HCT116 (cell line): ENCODE measurements around the gene SHC4. TPM values are rescaled to one million over a fixed set of nuclear protein-coding genes. Genes with fewer than 3 reads are reported as not detected.

Experiments used
- ATAC-seq: fragments of 200-7000 bp; cut with Tn5 transposase; 2 replicates; pipeline ENCODE4 v1.9.1; 2020; ENCODE audit warnings: mild to moderate bottlenecking, moderate library complexity
- BruUV-seq: library from RNA; stranded (reverse); fragments of 400-500 nt; replicated peaks from 2 replicates; lab custom pipeline; 2021; lab: Mats Ljungman, UMichigan
- CTCF ChIA-PET: fragments of 300-600 bp; sonication (Branson Sonifier 250); formaldehyde crosslinking; loops from one replicate; lab custom pipeline; 2021; ENCODE audit warnings: antibody characterized with exemption; lab: Charles Lee
- POLR2A ChIA-PET: fragments of 300-600, 350-600 bp; sonication (Branson Sonifier 250); formaldehyde crosslinking; loops from one replicate; lab custom pipeline; 2021; ENCODE audit warnings: antibody characterized with exemption; lab: Charles Lee
- RAD21 ChIA-PET, 2 experiments: fragments of 300-600 bp; sonication (Branson Sonifier 250); formaldehyde crosslinking; loops; one replicate each; lab custom pipeline; 2023; ENCODE audit warnings: low total read pairs in 2 of 2; ENCODE audit not compliant: uncharacterized antibody in 2 of 2, unreplicated experiment in 2 of 2, low non-redundant PET in 1 of 2; lab: Charles Lee
- DNase-seq: peaks from one replicate; pipeline ENCODE4 v3.0.0-alpha.2; 2010; ENCODE audit warnings: low read depth, low spot score
- H2AFZ ChIP-seq: fragments of 200-600 bp; shearing (Covaris generic), sonication (generic); 2 replicates; pipeline ENCODE4 v1.6.1; 2017; ENCODE audit warnings: low read depth, mixed run types, mixed read lengths, antibody characterized with exemption, low read length; ENCODE audit not compliant: poor library complexity, severe bottlenecking
- H3K27ac ChIP-seq: 2 replicates; pipeline ENCODE4 v1.5.1; 2012; ENCODE audit warnings: low read depth, low read length
- H3K27me3 ChIP-seq: fragments of 200-600 bp; sonication (generic); 2 replicates; pipeline ENCODE4 v1.6.1; 2016; ENCODE audit warnings: mixed run types, low read length, mixed read lengths; ENCODE audit not compliant: insufficient read depth
- H3K36me3 ChIP-seq, 2 experiments: fragments of 200-500 bp in 1 of 2; fragments of 200-600 bp in 1 of 2; sonication (Bioruptor generic) in 1 of 2; sonication (generic) in 1 of 2; 2 replicates each; pipeline versions ENCODE4 v1.5.1 to v1.6.1; 2014 to 2016; ENCODE audit warnings: low read length in 2 of 2, inconsistent platforms in 1 of 2, mixed read lengths in 1 of 2, mixed run types in 1 of 2; ENCODE audit not compliant: insufficient read depth in 2 of 2, control insufficient read depth in 1 of 2
- H3K4me1 ChIP-seq, 2 experiments: fragments of 200-600 bp in 1 of 2; sonication (generic) in 1 of 2; 2 replicates each; pipeline versions ENCODE4 v1.5.1 to v1.6.1; 2012 to 2017; ENCODE audit warnings: low read length in 2 of 2, inconsistent platforms in 1 of 2, mild to moderate bottlenecking in 1 of 2, mixed read lengths in 1 of 2, mixed run types in 1 of 2, moderate library complexity in 1 of 2; ENCODE audit not compliant: insufficient read depth in 2 of 2, control insufficient read depth in 1 of 2
- H3K4me2 ChIP-seq: fragments of 200-600 bp; sonication (generic); 2 replicates; pipeline ENCODE4 v1.6.1; 2017; ENCODE audit warnings: mixed run types, low read length, mixed read lengths
- H3K4me3 ChIP-seq, 2 experiments: fragments of 200-600 bp in 1 of 2; sonication (generic) in 1 of 2; replicated peaks in 1 of 2; 2 replicates each; pipeline ENCODE4 v1.5.1; 2011 to 2016; ENCODE audit warnings: low read length in 2 of 2, control low read depth in 1 of 2, low read depth in 1 of 2, mild to moderate bottlenecking in 1 of 2, mixed read lengths in 1 of 2, mixed run types in 1 of 2
- H3K79me2 ChIP-seq: fragments of 200-600 bp; sonication (generic); 2 replicates; pipeline ENCODE4 v1.6.1; 2017; ENCODE audit warnings: mild to moderate bottlenecking, mixed run types, low read length, moderate library complexity, mixed read lengths; ENCODE audit not compliant: insufficient read depth
- H3K9ac ChIP-seq: fragments of 200-600 bp; sonication (generic); 2 replicates; pipeline ENCODE4 v1.6.1; 2016; ENCODE audit warnings: low read length, mixed read lengths
- H3K9me2 ChIP-seq: fragments of 200-600 bp; sonication (generic), shearing (Covaris generic); 2 replicates; pipeline ENCODE4 v1.6.1; 2017; ENCODE audit warnings: mixed run types, mild to moderate bottlenecking, moderate library complexity; ENCODE audit not compliant: insufficient read depth
- H3K9me3 ChIP-seq, 2 experiments: fragments of 200-500 bp in 1 of 2; fragments of 200-600 bp in 1 of 2; sonication (Bioruptor generic) in 1 of 2; sonication (generic) in 1 of 2; 2 replicates each; pipeline ENCODE4 v1.6.1; 2014 to 2017; ENCODE audit warnings: low read length in 2 of 2, mixed read lengths in 2 of 2, inconsistent platforms in 1 of 2, low read depth in 1 of 2, mild to moderate bottlenecking in 1 of 2, mixed run types in 1 of 2, moderate library complexity in 1 of 2; ENCODE audit not compliant: control insufficient read depth in 1 of 2, insufficient read depth in 1 of 2
- H4K20me1 ChIP-seq: fragments of 200-600 bp; sonication (generic), shearing (Covaris generic); 2 replicates; pipeline ENCODE4 v1.6.1; 2017; ENCODE audit warnings: mixed run types, mild to moderate bottlenecking, moderate library complexity; ENCODE audit not compliant: insufficient read depth
- CBX3 ChIP-seq: IDR thresholded peaks from 2 replicates; pipeline ENCODE4 v1.6.1; 2012; ENCODE audit warnings: low read depth
- CEBPB ChIP-seq: IDR thresholded peaks from 2 replicates; pipeline ENCODE4 v1.6.1; 2012; ENCODE audit warnings: low read depth
- CTCF ChIP-seq, 3 experiments: fragments of 200-600 bp in 1 of 3; sonication (generic) in 1 of 3; IDR thresholded peaks in 2 of 3; conservative IDR thresholded peaks in 1 of 3; 2 replicates each; pipeline ENCODE4 v1.5.1; 2012 to 2017; ENCODE audit warnings: low read depth in 2 of 3, low read length in 2 of 3, antibody characterized with exemption in 1 of 3, borderline replicate concordance in 1 of 3, control low read depth in 1 of 3, mild to moderate bottlenecking in 1 of 3, mixed read lengths in 1 of 3, mixed run types in 1 of 3, moderate library complexity in 1 of 3; ENCODE audit not compliant: insufficient read depth in 1 of 3
- EGR1 ChIP-seq: IDR thresholded peaks from 2 replicates; pipeline ENCODE4 v1.6.1; 2012; ENCODE audit warnings: low read depth
- EZH2 ChIP-seq: fragments of 200-600 bp; sonication (generic); IDR thresholded peaks from 2 replicates; pipeline ENCODE4 v1.6.1; 2017; ENCODE audit warnings: antibody characterized with exemption, mixed run types
- EZH2phosphoT487 ChIP-seq: fragments of 200-600 bp; IDR thresholded peaks from 2 replicates; pipeline ENCODE4 v1.6.1; 2018; ENCODE audit warnings: antibody characterized with exemption, borderline replicate concordance
- JUND ChIP-seq: IDR thresholded peaks from 2 replicates; pipeline ENCODE4 v1.6.1; 2012
- MAX ChIP-seq: IDR thresholded peaks from 2 replicates; pipeline ENCODE4 v1.6.1; 2012
- POLR2AphosphoS5 ChIP-seq: IDR thresholded peaks from 2 replicates; pipeline ENCODE4 v1.6.1; 2011; ENCODE audit warnings: mild to moderate bottlenecking, low read depth, low read length, moderate library complexity
- RAD21 ChIP-seq: IDR thresholded peaks from 2 replicates; pipeline ENCODE4 v1.6.1; 2012; ENCODE audit warnings: low read depth, mild to moderate bottlenecking
- SP1 ChIP-seq: IDR thresholded peaks from 2 replicates; pipeline ENCODE4 v1.6.1; 2012; ENCODE audit warnings: low read depth
- SRF ChIP-seq: IDR thresholded peaks from 2 replicates; pipeline ENCODE4 v1.6.1; 2012; ENCODE audit warnings: low read depth
- TCF7L2 ChIP-seq: IDR thresholded peaks from 2 replicates; pipeline ENCODE4 v1.7.0; 2011; ENCODE audit warnings: borderline replicate concordance, inconsistent platforms; ENCODE audit not compliant: insufficient read depth, insufficient read length; ENCODE audit errors: extremely low read depth
- ZFX ChIP-seq: fragments of 450-650 bp; IDR thresholded peaks from 2 replicates; pipeline ENCODE4 v1.6.1; 2017
- ZNF274 ChIP-seq: fragments of 200-500 bp; sonication (Bioruptor generic); IDR thresholded peaks from 2 replicates; pipeline ENCODE4 v1.6.1; 2014; ENCODE audit warnings: mild to moderate bottlenecking, low read depth, low read length, inconsistent platforms
- intact Hi-C: fragments of 100-400 bp; cut with micrococcal nuclease; formaldehyde crosslinking; loops from 2 replicates; pipeline ENCODE4 v1.10.0; 2022
- total RNA-seq: library from RNA; stranded (reverse); gene quantifications from one replicate; pipeline ENCODE4 v1.2.1, GENCODE V29; 2021; ENCODE audit not compliant: unreplicated experiment
- TF ChIP-seq, protein P1 (sequence below): IDR thresholded peaks from 2 replicates; pipeline ENCODE4 v1.6.1; 2012
- TF ChIP-seq, protein P2 (sequence below): IDR thresholded peaks from 2 replicates; pipeline ENCODE4 v1.6.1; 2011; ENCODE audit warnings: mild to moderate bottlenecking, low read length, moderate library complexity; ENCODE audit not compliant: insufficient replicate concordance; ENCODE audit errors: extremely low read depth

The SHC4 gene
- total RNA-seq, 1 experiment from 2014 or later: 0.44 TPM

GRCh38 chr15:48828906-48829305 is 134.8 kb downstream of the SHC4 start:
- Histone ChIP-seq H3K9me2 (no peaks in the 10 kb centered on the region), H3K36me3 (no peaks in the 10 kb centered on the region), H3K9me3 (no peaks in the 10 kb centered on the region), H2AFZ (no peak overlapping the region), H3K4me1 (no peaks in the 10 kb centered on the region), H3K4me3 (no peak overlapping the region), H3K27me3 (no peaks in the 10 kb centered on the region), H3K27ac (no peak overlapping the region), H3K9ac (no peak overlapping the region), H3K79me2 (no peaks in the 10 kb centered on the region), H3K4me2 (no peak overlapping the region), H4K20me1 (no peaks in the 10 kb centered on the region)
- ChIA-PET RAD21 (no interaction called here), CTCF (no interaction called here), POLR2A (no interaction called here)
- no peak for ATAC-seq
- intact Hi-C loops: no loop called here
- TF ChIP-seq SP1 (no peak), EGR1 (no peak), RAD21 (no peak), MAX (no peak), CEBPB (no peak), ZNF274 (no peak), EZH2phosphoT487 (no peak), TCF7L2 (no peak), SRF (no peak), ZFX (no peak), JUND (no peak), POLR2AphosphoS5 (no peak), CBX3 (no peak), CTCF (IDR thresholded peaks at IDR 0.05 in 2 of 3, conservative IDR thresholded peaks at IDR 0.05 in 1 of 3; ENCODE audit: borderline replicate concordance in 1 of 3, insufficient read depth in 1 of 3, low read depth in 2 of 3, low read length in 2 of 3) (no peak), EZH2 (no peak)
- TF ChIP-seq, protein P1, sequence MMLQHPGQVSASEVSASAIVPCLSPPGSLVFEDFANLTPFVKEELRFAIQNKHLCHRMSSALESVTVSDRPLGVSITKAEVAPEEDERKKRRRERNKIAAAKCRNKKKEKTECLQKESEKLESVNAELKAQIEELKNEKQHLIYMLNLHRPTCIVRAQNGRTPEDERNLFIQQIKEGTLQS: no peak
- TF ChIP-seq, protein P2, sequence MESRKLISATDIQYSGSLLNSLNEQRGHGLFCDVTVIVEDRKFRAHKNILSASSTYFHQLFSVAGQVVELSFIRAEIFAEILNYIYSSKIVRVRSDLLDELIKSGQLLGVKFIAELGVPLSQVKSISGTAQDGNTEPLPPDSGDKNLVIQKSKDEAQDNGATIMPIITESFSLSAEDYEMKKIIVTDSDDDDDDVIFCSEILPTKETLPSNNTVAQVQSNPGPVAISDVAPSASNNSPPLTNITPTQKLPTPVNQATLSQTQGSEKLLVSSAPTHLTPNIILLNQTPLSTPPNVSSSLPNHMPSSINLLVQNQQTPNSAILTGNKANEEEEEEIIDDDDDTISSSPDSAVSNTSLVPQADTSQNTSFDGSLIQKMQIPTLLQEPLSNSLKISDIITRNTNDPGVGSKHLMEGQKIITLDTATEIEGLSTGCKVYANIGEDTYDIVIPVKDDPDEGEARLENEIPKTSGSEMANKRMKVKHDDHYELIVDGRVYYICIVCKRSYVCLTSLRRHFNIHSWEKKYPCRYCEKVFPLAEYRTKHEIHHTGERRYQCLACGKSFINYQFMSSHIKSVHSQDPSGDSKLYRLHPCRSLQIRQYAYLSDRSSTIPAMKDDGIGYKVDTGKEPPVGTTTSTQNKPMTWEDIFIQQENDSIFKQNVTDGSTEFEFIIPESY: no peak
- no TSS peak for BruUV-seq
- DNase-seq: no peak
